MM.1S (cell line): ENCODE data around the gene COL27A1.

Source experiments
- EZH2 ChIP-seq: fragments of 300-600 bp; sonication (generic); optimal IDR thresholded peaks from 2 replicates; pipeline ENCODE3; 2017; ENCODE audit warnings: low read depth, mild to moderate bottlenecking, antibody characterized with exemption, low read length, mixed read lengths
- TF ChIP-seq, protein P1 (sequence below): fragments of 300-600 bp; sonication (generic); IDR thresholded peaks from 2 replicates; pipeline ENCODE4 v1.5.1; 2016; ENCODE audit warnings: antibody characterized with exemption, low read length, mixed read lengths

DNA sequence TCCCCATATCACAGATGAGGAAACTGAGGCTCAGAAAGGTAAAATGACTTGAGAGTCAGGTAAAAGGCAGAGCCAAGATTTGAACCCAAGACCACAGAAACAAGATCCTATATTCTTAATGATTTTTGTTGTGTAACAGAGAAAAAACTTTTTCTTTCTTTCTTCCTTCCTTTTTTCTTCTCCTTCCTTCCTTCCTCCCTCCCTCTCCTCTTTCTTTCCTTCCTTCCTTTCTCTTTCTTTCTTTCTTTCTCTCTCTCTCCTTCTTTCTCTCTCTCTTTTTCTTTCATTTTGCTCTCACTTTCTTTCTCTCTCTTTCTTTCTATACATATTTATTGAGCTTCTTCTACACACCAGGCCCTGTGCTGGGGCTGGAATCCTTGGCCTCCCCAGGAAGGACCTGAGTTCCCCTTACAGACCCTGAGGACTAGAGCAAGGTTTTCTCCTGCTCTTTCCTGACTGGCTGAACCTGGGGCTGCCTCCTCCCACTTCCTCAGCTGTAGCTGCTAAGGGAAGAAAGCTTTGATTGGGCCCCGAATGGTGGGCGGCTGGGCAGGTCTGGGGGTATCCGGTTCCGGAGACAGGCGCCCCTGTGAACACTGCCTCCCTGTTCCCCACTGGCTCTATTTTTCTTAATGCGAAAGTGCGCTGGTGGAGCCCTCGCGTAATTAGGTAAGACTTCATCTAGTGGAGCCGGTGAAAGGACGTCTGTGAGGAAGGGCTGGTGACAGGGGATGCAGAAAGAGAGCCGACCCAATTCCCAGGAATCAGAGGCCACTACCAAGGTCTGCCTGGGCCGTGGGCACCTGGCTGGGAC lies 28.9 kb upstream of the COL27A1 start:
- TF ChIP-seq, protein P1, sequence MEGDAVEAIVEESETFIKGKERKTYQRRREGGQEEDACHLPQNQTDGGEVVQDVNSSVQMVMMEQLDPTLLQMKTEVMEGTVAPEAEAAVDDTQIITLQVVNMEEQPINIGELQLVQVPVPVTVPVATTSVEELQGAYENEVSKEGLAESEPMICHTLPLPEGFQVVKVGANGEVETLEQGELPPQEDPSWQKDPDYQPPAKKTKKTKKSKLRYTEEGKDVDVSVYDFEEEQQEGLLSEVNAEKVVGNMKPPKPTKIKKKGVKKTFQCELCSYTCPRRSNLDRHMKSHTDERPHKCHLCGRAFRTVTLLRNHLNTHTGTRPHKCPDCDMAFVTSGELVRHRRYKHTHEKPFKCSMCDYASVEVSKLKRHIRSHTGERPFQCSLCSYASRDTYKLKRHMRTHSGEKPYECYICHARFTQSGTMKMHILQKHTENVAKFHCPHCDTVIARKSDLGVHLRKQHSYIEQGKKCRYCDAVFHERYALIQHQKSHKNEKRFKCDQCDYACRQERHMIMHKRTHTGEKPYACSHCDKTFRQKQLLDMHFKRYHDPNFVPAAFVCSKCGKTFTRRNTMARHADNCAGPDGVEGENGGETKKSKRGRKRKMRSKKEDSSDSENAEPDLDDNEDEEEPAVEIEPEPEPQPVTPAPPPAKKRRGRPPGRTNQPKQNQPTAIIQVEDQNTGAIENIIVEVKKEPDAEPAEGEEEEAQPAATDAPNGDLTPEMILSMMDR, result no peak
- no peak for TF ChIP-seq EZH2
